ENCODE measurements around the gene XRCC2. TPM values are rescaled to one million over a fixed set of nuclear protein-coding genes. Genes with fewer than 3 reads are reported as not detected.
"Not testable (repeated sequence)": the region's sequence is repeated elsewhere in the genome, so short reads cannot be mapped to it uniquely, and the experiment has no call there.

Gene XRCC2
- total RNA-seq, 4 donors from 2014 or later = 0.64 to 2.6 (median 1.1) TPM

- H3K27ac ChIP-seq = no peak overlapping the region
- H3K9me3 ChIP-seq = peaks cover 3% of the 10 kb centered on the region
- no peak overlapping the region for H3K4me3 ChIP-seq
- WGBS = 72% methylated on average over 5 of the region's 5 CpGs
- no peaks in the 10 kb centered on the region for H3K27me3 ChIP-seq
- DNase-seq (ENCODE audit: low spot score in 2 of 2) = no peak
- no peak for TF ChIP-seq EP300 (IDR thresholded peaks at IDR 0.05)
- no peak for TF ChIP-seq CTCF (IDR thresholded peaks at IDR 0.05)
- TF ChIP-seq POLR2A (IDR thresholded peaks at IDR 0.05) = no peak
- TF ChIP-seq POLR2AphosphoS5 (IDR thresholded peaks at IDR 0.05) = no peak
- H3K36me3 ChIP-seq = no peaks in the 10 kb centered on the region
- no peaks in the 10 kb centered on the region for H3K4me1 ChIP-seq
Observed at GRCh38 chr7:152709287-152710152, 33.6 kb upstream of the XRCC2 start.

GRCh38 chr7:152704796-152705384 lies 28.9 kb upstream of the XRCC2 start:
- Histone ChIP-seq H3K27me3 (no peaks in the 10 kb centered on the region), H3K4me1 (no peaks in the 10 kb centered on the region), H3K4me3 (no peak overlapping the region), H3K9me3 (peaks cover 3% of the 10 kb centered on the region), H3K36me3 (no peaks in the 10 kb centered on the region), H3K27ac (no peak overlapping the region)
- 97% methylated on average over 1 of the region's 1 CpG for WGBS
- TF ChIP-seq POLR2A (IDR thresholded peaks at IDR 0.05) = no peak
- no peak for TF ChIP-seq CTCF (IDR thresholded peaks at IDR 0.05)
- no peak for TF ChIP-seq POLR2AphosphoS5 (IDR thresholded peaks at IDR 0.05)
- TF ChIP-seq EP300 (IDR thresholded peaks at IDR 0.05) = no peak
- DNase-seq (ENCODE audit: low spot score in 2 of 2) = no peak

GRCh38 chr7:152699079-152699478 lies 23.1 kb upstream of the XRCC2 start:
- Histone ChIP-seq H3K36me3 (no peaks in the 10 kb centered on the region), H3K4me3 (no peak overlapping the region), H3K9me3 (no peaks in the 10 kb centered on the region), H3K4me1 (no peaks in the 10 kb centered on the region), H3K27me3 (no peaks in the 10 kb centered on the region), H3K27ac (no peak overlapping the region)
- TF ChIP-seq CTCF (IDR thresholded peaks at IDR 0.05) (no peak), POLR2AphosphoS5 (IDR thresholded peaks at IDR 0.05) (no peak), POLR2A (IDR thresholded peaks at IDR 0.05) (no peak), EP300 (IDR thresholded peaks at IDR 0.05) (no peak)
- DNase-seq (ENCODE audit: low spot score in 2 of 2) = no peak

- not testable (repeated sequence) for H3K4me1 ChIP-seq, H3K4me3 ChIP-seq
Observed at GRCh38 chr7:152697268-152697974, 21.5 kb upstream of the XRCC2 start.

GRCh38 chr7:152692196-152692595 lies 16.3 kb upstream of the XRCC2 start:
- H3K4me1 ChIP-seq; H3K4me3 ChIP-seq; H3K27me3 ChIP-seq; H3K36me3 ChIP-seq; H3K27ac ChIP-seq; H3K9me3 ChIP-seq; DNase-seq (ENCODE audit: low spot score in 2 of 2): not testable (repeated sequence)
- 93% methylated on average over 2 of the region's 2 CpGs for WGBS

More at GRCh38 chr7:152697268-152697974, 21.5 kb upstream of the XRCC2 start:
- 81% methylated on average over 12 of the region's 12 CpGs for WGBS
- not testable (repeated sequence) for H3K27ac ChIP-seq; H3K9me3 ChIP-seq; DNase-seq (ENCODE audit: low spot score in 2 of 2); H3K36me3 ChIP-seq; H3K27me3 ChIP-seq

- TF ChIP-seq POLR2AphosphoS5 (IDR thresholded peaks at IDR 0.05) (no peak), POLR2A (IDR thresholded peaks at IDR 0.05) (no peak), CTCF (IDR thresholded peaks at IDR 0.05) (no peak), EP300 (IDR thresholded peaks at IDR 0.05) (no peak)
- Histone ChIP-seq H3K9me3 (no peaks in the 10 kb centered on the region), H3K4me1 (no peaks in the 10 kb centered on the region), H3K27ac (no peak overlapping the region), H3K36me3 (no peaks in the 10 kb centered on the region), H3K4me3 (no peak overlapping the region), H3K27me3 (no peaks in the 10 kb centered on the region)
- 75% methylated on average over 12 of the region's 12 CpGs for WGBS
- no peak for DNase-seq (ENCODE audit: low spot score in 2 of 2)
Observed at GRCh38 chr7:152683297-152683696, 7.4 kb upstream of the XRCC2 start.
